Activated CD8-positive, alpha-beta memory T cell treated with anti-CD3 and anti-CD28 coated beads, Interleukin-2, amount 50 U/mL, for 24 hours (primary cell): ENCODE measurements around the gene RBMXL3.

Experiments used
- DNase-seq: peaks from one replicate; pipeline ENCODE4 v3.0.0-alpha.2; 2020; ENCODE audit errors: extremely low read depth

RBMXL3 gene

DNA sequence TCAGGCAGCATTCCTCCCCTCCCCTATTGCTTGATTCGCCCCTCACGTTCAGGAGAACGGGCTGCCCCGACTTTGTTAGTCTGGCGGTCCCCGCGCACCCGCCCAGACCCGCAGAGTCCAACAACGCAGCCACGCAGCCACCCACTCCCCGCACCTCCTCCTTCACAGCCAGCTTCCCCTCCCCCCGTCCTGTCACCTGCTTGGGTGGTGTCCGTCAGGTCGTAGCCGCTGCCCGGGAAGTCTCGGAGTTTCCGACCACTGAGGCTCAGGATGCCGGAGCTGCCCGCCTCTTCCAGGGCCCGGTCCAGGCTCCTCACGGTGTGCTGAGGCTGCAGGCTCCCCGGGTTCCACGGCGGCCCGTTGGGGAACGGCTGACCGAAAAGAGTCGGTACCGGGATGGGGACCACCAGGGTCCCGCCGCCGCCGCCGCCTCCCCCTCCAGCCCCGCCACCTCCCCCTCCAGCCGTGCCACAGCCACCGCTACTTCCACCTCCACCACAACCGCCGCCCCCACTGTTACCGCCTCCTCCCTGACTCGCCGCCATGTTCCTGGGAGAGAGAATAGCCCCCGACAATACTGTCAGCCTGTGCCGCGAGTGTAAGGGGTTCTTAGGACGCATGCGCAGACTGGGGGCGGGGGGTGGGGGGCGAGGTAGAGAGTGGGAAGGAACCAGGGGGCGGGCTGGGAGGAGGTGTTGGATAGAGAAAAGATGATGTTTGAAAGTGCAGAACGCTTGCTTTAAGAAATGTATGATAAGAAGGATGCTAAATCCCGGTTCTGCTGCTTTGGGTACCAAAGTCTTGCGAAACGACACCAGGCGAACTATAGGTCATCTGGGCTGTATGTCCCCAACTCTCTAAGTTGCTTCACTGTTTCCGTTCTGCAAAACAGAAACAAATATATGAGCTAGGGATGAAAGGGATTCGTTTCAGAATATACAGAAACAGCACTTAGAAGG, 44.6 kb downstream of the RBMXL3 start, which contains the start of gene LRCH2:
Gene LRCH2, minus strand, starts transcription at position 600 of the 959 bp plus-strand sequence. Its CDS starts 55 bp downstream, at position 545.
- DNase-seq: no peak

- no peak for DNase-seq
Measured at GRCh38 chrX:115234461-115234860, 45.3 kb downstream of the RBMXL3 start.

- no peak for DNase-seq
Measured at GRCh38 chrX:115236560-115236959, 47.4 kb downstream of the RBMXL3 start.

- DNase-seq: no peak
Measured at GRCh38 chrX:115237056-115237455, 47.8 kb downstream of the RBMXL3 start.
